ENCODE results near the gene SPON1. TPM values are rescaled to one million over a fixed set of nuclear protein-coding genes. Genes with fewer than 3 reads are reported as not detected.

SPON1 gene
- total and polyA plus RNA-seq, 4 donors: 0.72 to 4.9 (median 1.2) TPM

DNA sequence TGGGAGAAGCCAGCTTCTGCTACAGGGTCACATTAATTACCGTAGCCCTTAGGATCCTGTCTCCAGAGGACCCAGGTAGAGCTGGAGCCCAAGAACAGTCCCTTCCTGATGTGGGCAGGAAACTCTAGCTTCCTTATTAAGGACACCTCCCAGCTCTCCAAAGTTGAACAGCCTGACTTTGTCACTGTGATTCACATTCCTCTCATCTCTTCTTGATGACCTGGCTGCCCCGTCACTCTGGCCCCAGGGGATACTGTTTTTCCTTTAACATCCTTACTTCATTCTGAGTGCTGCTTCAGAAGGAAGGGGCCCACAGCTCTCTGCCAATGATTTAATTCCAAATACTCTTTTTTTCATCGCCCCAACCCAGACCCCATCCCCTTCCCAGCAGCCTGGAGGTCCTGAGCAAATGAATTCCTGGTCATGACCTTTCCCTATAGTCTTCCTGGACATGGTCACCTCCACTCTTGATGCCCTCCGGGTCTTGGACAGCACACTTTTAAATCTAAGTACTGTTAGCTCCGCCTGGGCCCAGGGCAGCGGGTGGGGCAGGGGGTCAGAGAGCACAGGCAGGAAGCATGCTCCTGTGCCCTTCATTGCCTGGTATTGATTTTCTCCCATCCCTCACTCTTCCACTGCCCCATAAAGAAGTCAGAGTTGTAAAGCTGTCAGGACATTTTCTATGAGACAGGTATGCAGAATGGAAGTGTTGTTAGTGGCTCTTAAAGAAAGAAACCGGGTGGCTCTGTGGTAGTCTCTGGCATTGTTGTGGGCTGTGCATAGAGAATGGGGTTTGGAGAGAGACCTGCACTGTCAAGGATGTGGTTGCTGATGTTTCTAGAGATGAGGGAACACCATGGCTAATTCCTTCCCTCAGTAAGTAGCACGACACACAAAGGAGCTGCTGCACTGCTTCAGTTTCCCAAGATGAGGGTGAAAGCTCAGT lies 22.3 kb upstream of the SPON1 start:
- Histone ChIP-seq H3K4me3 (ENCODE audit: low read depth in 1 of 3, low read length in 3 of 3) (no peak overlapping the region), H3K27ac (ENCODE audit: low read depth in 1 of 2, low read length in 2 of 2) (no peak overlapping the region), H3K36me3 (ENCODE audit: control insufficient read depth in 4 of 4, insufficient read depth in 3 of 4, low read depth in 1 of 4, low read length in 3 of 4) (no peaks in the 10 kb centered on the region), H3K9ac (ENCODE audit: low read depth in 1 of 2, low read length in 2 of 2) (no peak overlapping the region), H3K4me1 (ENCODE audit: control insufficient read depth in 4 of 4, insufficient read depth in 4 of 4, low read length in 3 of 4) (no peaks in the 10 kb centered on the region), H3K9me3 (ENCODE audit: control insufficient read depth in 4 of 4, low read length in 3 of 4) (no peaks in the 10 kb centered on the region), H3K27me3 (ENCODE audit: control insufficient read depth in 4 of 4, insufficient read depth in 4 of 4, low read length in 3 of 4) (no peaks in the 10 kb centered on the region)
- DNase-seq (ENCODE audit: low spot score): no peak
- WGBS: 74% methylated on average over 8 of the region's 8 CpGs
- TF ChIP-seq ZBTB33 (IDR thresholded peaks at IDR 0.05) (no peak), RAD21 (IDR thresholded peaks at IDR 0.05) (no peak), TAF1 (conservative IDR thresholded peaks at IDR 0.05) (no peak), RXRA (IDR thresholded peaks at IDR 0.05) (no peak)

- no peak for TF ChIP-seq HNF4A (conservative IDR thresholded peaks at IDR 0.05)
- no peak for TF ChIP-seq ATF3 (IDR thresholded peaks at IDR 0.05)
- no peaks in the 10 kb centered on the region for H3K36me3 ChIP-seq (ENCODE audit: control insufficient read depth in 4 of 4, insufficient read depth in 3 of 4, low read depth in 1 of 4, low read length in 3 of 4)
- H3K9me3 ChIP-seq (ENCODE audit: control insufficient read depth in 4 of 4, low read length in 3 of 4): no peaks in the 10 kb centered on the region
- 69% methylated on average over 1 of the region's 1 CpG for WGBS
- H3K9ac ChIP-seq (ENCODE audit: low read depth in 1 of 2, low read length in 2 of 2): no peak overlapping the region
- H3K27ac ChIP-seq (ENCODE audit: low read depth in 1 of 2, low read length in 2 of 2): no peak overlapping the region
- no peaks in the 10 kb centered on the region for H3K4me1 ChIP-seq (ENCODE audit: control insufficient read depth in 4 of 4, insufficient read depth in 4 of 4, low read length in 3 of 4)
- no peak overlapping the region for H3K4me3 ChIP-seq (ENCODE audit: low read depth in 1 of 3, low read length in 3 of 3)
- no peak for DNase-seq (ENCODE audit: low spot score)
- no peaks in the 10 kb centered on the region for H3K27me3 ChIP-seq (ENCODE audit: control insufficient read depth in 4 of 4, insufficient read depth in 4 of 4, low read length in 3 of 4)
Measured at GRCh38 chr11:13940907-13941256, 21.6 kb upstream of the SPON1 start.

GRCh38 chr11:13941775-13942174 lies 20.7 kb upstream of the SPON1 start:
- Histone ChIP-seq H3K9me3 (ENCODE audit: control insufficient read depth in 4 of 4, low read length in 3 of 4) (no peaks in the 10 kb centered on the region), H3K9ac (ENCODE audit: low read depth in 1 of 2, low read length in 2 of 2) (no peak overlapping the region), H3K27ac (ENCODE audit: low read depth in 1 of 2, low read length in 2 of 2) (no peak overlapping the region), H3K4me3 (ENCODE audit: low read depth in 1 of 3, low read length in 3 of 3) (no peak overlapping the region), H3K36me3 (ENCODE audit: control insufficient read depth in 4 of 4, insufficient read depth in 3 of 4, low read depth in 1 of 4, low read length in 3 of 4) (no peaks in the 10 kb centered on the region), H3K4me1 (ENCODE audit: control insufficient read depth in 4 of 4, insufficient read depth in 4 of 4, low read length in 3 of 4) (no peaks in the 10 kb centered on the region), H3K27me3 (ENCODE audit: control insufficient read depth in 4 of 4, insufficient read depth in 4 of 4, low read length in 3 of 4) (no peaks in the 10 kb centered on the region)
- no peak for DNase-seq (ENCODE audit: low spot score)
- TF ChIP-seq, protein P1, sequence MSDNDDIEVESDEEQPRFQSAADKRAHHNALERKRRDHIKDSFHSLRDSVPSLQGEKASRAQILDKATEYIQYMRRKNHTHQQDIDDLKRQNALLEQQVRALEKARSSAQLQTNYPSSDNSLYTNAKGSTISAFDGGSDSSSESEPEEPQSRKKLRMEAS (IDR thresholded peaks at IDR 0.05): no peak
- TF ChIP-seq NR2F2 (IDR thresholded peaks at IDR 0.05) (no peak), ZBTB33 (IDR thresholded peaks at IDR 0.05) (no peak), RAD21 (IDR thresholded peaks at IDR 0.05) (no peak), EGR1 (IDR thresholded peaks at IDR 0.05; ENCODE audit: low read depth in 2 of 2) (no peak), RXRA (IDR thresholded peaks at IDR 0.05) (no peak), FOXA2 (IDR thresholded peaks at IDR 0.05) (no peak), HNF4A (conservative IDR thresholded peaks at IDR 0.05) (no peak)
- 98% methylated on average over 1 of the region's 1 CpG for WGBS
